HepG2 (cell line): Measurements from ENCODE around the gene IKBKE. TPM values are rescaled to one million over a fixed set of nuclear protein-coding genes. Genes with fewer than 3 reads are reported as not detected.

Experiments used
- ATAC-seq: fragments of 200-7000 bp; cut with Tn5 transposase; 3 replicates; pipeline ENCODE4 v1.9.1; 2020; ENCODE audit warnings: mild to moderate bottlenecking, moderate library complexity
- BruUV-seq: library from RNA; stranded (reverse); fragments of 400-500 nt; replicated peaks from 2 replicates; lab custom pipeline; 2021; lab: Mats Ljungman, UMichigan
- CTCF ChIA-PET: fragments of 300-600 bp; formaldehyde crosslinking; extraction: SDS; loops from one replicate; lab custom pipeline; 2021; ENCODE audit warnings: low total read pairs, inconsistent platforms, low intra/inter-chr PET ratio; lab: Yijun Ruan, JAX
- POLR2A ChIA-PET: fragments of 350-600 bp; sonication (Branson Sonifier 250); formaldehyde crosslinking; loops from one replicate; lab custom pipeline; 2020; ENCODE audit warnings: antibody characterized with exemption, inconsistent platforms; lab: Yijun Ruan, JAX
- DNase-seq: peaks from one replicate; pipeline ENCODE4 v3.0.0-alpha.2; 2015; ENCODE audit warnings: low spot score
- FAIRE-seq: peaks from 3 replicates; lab custom pipeline; 2011; peaks lifted over from hg19 to GRCh38; lab: Jason Lieb, UNC
- H2AFZ ChIP-seq: one replicate; pipeline ENCODE4 v1.6.1; 2011; ENCODE audit warnings: low read length, inconsistent platforms
- H3K27ac ChIP-seq: fragments of 300-600 bp; 3 replicates; pipeline ENCODE4 v1.8.0; 2011; ENCODE audit warnings: mixed run types, mild to moderate bottlenecking, mixed read lengths, low read length, inconsistent platforms; ENCODE audit not compliant: insufficient read depth; ENCODE audit errors: extremely low read length
- H3K27me3 ChIP-seq, 2 experiments: fragments of 200-600 bp in 1 of 2; 2 replicates in 1 of 2; 3 replicates in 1 of 2; pipeline versions ENCODE4 v1.6.0 to v1.8.0; 2011; ENCODE audit warnings: low read length in 2 of 2, mild to moderate bottlenecking in 2 of 2, moderate library complexity in 2 of 2, inconsistent platforms in 1 of 2; ENCODE audit not compliant: insufficient read depth in 2 of 2, control insufficient read depth in 1 of 2
- H3K36me3 ChIP-seq, 2 experiments: fragments of 200-600 bp in 1 of 2; replicated peaks in 1 of 2; 2 replicates in 1 of 2; 3 replicates in 1 of 2; pipeline versions ENCODE4 v1.5.1 to v1.8.0; 2011; ENCODE audit warnings: low read length in 2 of 2, inconsistent platforms in 1 of 2; ENCODE audit not compliant: insufficient read depth in 2 of 2, control insufficient read depth in 1 of 2
- H3K4me1 ChIP-seq: 2 replicates; pipeline ENCODE4 v1.5.1; 2012; ENCODE audit warnings: low read length, inconsistent platforms; ENCODE audit not compliant: insufficient read depth
- H3K4me2 ChIP-seq: 2 replicates; pipeline ENCODE4 v1.6.0; 2011; ENCODE audit warnings: low read depth, low read length, inconsistent platforms
- H3K4me3 ChIP-seq, 3 experiments: fragments of 200-600 bp in 1 of 3; sonication (generic), shearing (Covaris generic) in 1 of 3; replicated peaks in 1 of 3; 2 replicates each; pipeline ENCODE4 v1.5.1; 2011 to 2016; ENCODE audit warnings: low read length in 3 of 3, inconsistent platforms in 2 of 3, low read depth in 2 of 3, mild to moderate bottlenecking in 2 of 3, control low read depth in 1 of 3, mixed read lengths in 1 of 3; ENCODE audit not compliant: insufficient read depth in 1 of 3
- H3K79me2 ChIP-seq: one replicate; pipeline ENCODE4 v1.6.1; 2011; ENCODE audit warnings: low read length, inconsistent platforms; ENCODE audit not compliant: insufficient read depth
- H3K9ac ChIP-seq: 2 replicates; pipeline ENCODE4 v1.6.0; 2011; ENCODE audit warnings: mild to moderate bottlenecking, low read depth, low read length, inconsistent platforms; ENCODE audit not compliant: insufficient read depth
- H3K9me3 ChIP-seq: 2 replicates; pipeline ENCODE4 v1.5.1; 2012; ENCODE audit warnings: mild to moderate bottlenecking, low read length
- H4K20me1 ChIP-seq: 2 replicates; pipeline ENCODE4 v1.6.0; 2011; ENCODE audit warnings: inconsistent platforms, mild to moderate bottlenecking, low read length, moderate library complexity; ENCODE audit not compliant: insufficient read depth
- DPF2 ChIP-seq: sonication (generic); formaldehyde crosslinking; IDR thresholded peaks from 2 replicates; pipeline ENCODE4 v1.4.0; 2020; ENCODE audit warnings: mild to moderate bottlenecking, low read depth, missing genetic modification reagents, borderline replicate concordance
- FOXO1 ChIP-seq: sonication (generic); formaldehyde crosslinking; IDR thresholded peaks from 2 replicates; pipeline ENCODE4 v1.4.0; 2020; ENCODE audit warnings: missing genetic modification reagents
- HNF1B ChIP-seq: sonication (generic); formaldehyde crosslinking; IDR thresholded peaks from 2 replicates; pipeline ENCODE4 v1.5.1; 2020; ENCODE audit warnings: mild to moderate bottlenecking, moderate library complexity, missing genetic modification reagents
- HNF4G ChIP-seq, 2 experiments: sonication (generic) in 1 of 2; formaldehyde crosslinking in 1 of 2; IDR thresholded peaks; 2 replicates each; pipeline versions ENCODE4 v1.4.0 to v1.6.1; 2011 to 2020; ENCODE audit warnings: borderline replicate concordance in 2 of 2, low read depth in 2 of 2, mild to moderate bottlenecking in 2 of 2, low read length in 1 of 2, missing genetic modification reagents in 1 of 2, moderate library complexity in 1 of 2
- ZKSCAN5 ChIP-seq: sonication (generic); formaldehyde crosslinking; IDR thresholded peaks from 2 replicates; pipeline ENCODE4 v1.5.1; 2020; ENCODE audit warnings: mild to moderate bottlenecking, missing genetic modification reagents
- ZNF292 ChIP-seq: sonication (generic); formaldehyde crosslinking; IDR thresholded peaks from 2 replicates; pipeline ENCODE4 v1.8.1; 2022; ENCODE audit warnings: mild to moderate bottlenecking, low read depth, missing genetic modification reagents, borderline replicate concordance
- WGBS: methylation state at CpG from one replicate; pipeline ENCODE4 v1.1.6; 2017; ENCODE audit warnings: low lambda C conversion rate; 5-methylcytosine and 5-hydroxymethylcytosine counted together
- in situ Hi-C: cut with HindIII; loops from 2 replicates; pipeline ENCODE4 v1.10.0; 2017; ENCODE audit warnings: low pct_unique_long_range_greater_than_20kb; ENCODE audit not compliant: extremely low pct_ligation_motif_present
- intact Hi-C: fragments of 100-400 bp; cut with micrococcal nuclease; formaldehyde crosslinking; loops from one replicate; pipeline ENCODE4 v1.10.0; 2022; ENCODE audit not compliant: unreplicated experiment
- polyA plus RNA-seq, 8 experiments: library from polyadenylated mRNA; depleted of rRNA in 3 of 8; stranded (reverse) in 7 of 8; unstranded in 1 of 8; fragments of >200 nt; fragmentation: Illumina TruSeq in 4 of 8; extraction: Trizol in 4 of 8; gene quantifications; 2 replicates each; pipeline versions ENCODE4 v1.2.1 to v1.2.3, GENCODE V29; 2011 to 2016; ENCODE audit warnings: low read depth in 4 of 8, missing spikeins in 1 of 8, mixed read lengths in 1 of 8; ENCODE audit not compliant: insufficient read depth in 1 of 8
- total RNA-seq, 5 experiments: library from RNA; depleted of rRNA; stranded (reverse); fragments of >200 nt; fragmentation: Illumina TruSeq; extraction: Trizol; gene quantifications; 2 replicates each; pipeline ENCODE4 v1.2.3, GENCODE V29; 2016; ENCODE audit warnings: low read depth in 1 of 5
- TF ChIP-seq, protein P1 (sequence below): sonication (generic); formaldehyde crosslinking; IDR thresholded peaks from 2 replicates; pipeline ENCODE4 v1.9.0; 2022; ENCODE audit warnings: missing genetic modification reagents, mild to moderate bottlenecking, borderline replicate concordance
- TF ChIP-seq, protein P2 (sequence below), 2 experiments: IDR thresholded peaks; 2 replicates each; pipeline ENCODE4 v1.6.1; 2011 to 2012; ENCODE audit warnings: low read length in 2 of 2, borderline replicate concordance in 1 of 2, low read depth in 1 of 2, mild to moderate bottlenecking in 1 of 2, moderate library complexity in 1 of 2

The IKBKE gene
- total and polyA plus RNA-seq, 2 of the 13 experiments (the other 11 are each of a cell fraction or from before 2014, with no cell fraction given) = 4.5 to 5.8 TPM

GRCh38 chr1:206508130-206508889, 38.0 kb downstream of the IKBKE start (continued):
- TF ChIP-seq DPF2 (CRISPR knock-in tag) = no peak
- TF ChIP-seq, protein P1, sequence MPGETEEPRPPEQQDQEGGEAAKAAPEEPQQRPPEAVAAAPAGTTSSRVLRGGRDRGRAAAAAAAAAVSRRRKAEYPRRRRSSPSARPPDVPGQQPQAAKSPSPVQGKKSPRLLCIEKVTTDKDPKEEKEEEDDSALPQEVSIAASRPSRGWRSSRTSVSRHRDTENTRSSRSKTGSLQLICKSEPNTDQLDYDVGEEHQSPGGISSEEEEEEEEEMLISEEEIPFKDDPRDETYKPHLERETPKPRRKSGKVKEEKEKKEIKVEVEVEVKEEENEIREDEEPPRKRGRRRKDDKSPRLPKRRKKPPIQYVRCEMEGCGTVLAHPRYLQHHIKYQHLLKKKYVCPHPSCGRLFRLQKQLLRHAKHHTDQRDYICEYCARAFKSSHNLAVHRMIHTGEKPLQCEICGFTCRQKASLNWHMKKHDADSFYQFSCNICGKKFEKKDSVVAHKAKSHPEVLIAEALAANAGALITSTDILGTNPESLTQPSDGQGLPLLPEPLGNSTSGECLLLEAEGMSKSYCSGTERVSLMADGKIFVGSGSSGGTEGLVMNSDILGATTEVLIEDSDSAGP (CRISPR knock-in tag) = 0 out of 2 replicates have a peak, but pooled peaks have one; percentile 34
- TF ChIP-seq ZKSCAN5 (CRISPR knock-in tag) = no peak
- peak; percentile 84 for TF ChIP-seq HNF4G (IDR thresholded peaks at IDR 0.05; ENCODE audit: borderline replicate concordance, low read depth, low read length)
- peak; percentile 22; the same call in 1 of the 2 replicates for TF ChIP-seq HNF4G (CRISPR knock-in tag; IDR thresholded peaks at IDR 0.05; ENCODE audit: borderline replicate concordance, low read depth)
- TF ChIP-seq, all 625 proteins: peak for 25

DNA sequence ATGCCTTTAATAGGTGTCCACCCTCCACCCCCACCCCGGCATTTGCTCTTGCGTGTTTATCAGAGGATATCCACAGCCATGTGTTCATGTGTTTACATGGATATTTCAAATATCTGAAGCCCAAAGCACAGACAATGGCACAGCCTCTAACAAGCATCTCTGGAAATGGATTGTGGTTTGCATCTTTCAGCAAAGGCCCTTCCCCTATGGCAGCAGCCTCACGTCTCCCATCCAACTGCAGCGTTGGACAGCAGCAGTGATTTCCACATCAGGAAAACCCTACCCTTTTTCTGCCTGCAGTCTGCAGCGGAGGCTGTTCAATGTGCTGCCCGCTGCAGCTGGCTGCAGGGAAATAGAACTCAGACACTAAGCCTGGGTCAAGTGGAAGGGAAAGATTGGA, 38.7 kb downstream of the IKBKE start:
- no peak overlapping the region for H3K27ac ChIP-seq
- H3K36me3 ChIP-seq = no peaks in the 10 kb centered on the region
- no peak for DNase-seq
- TF ChIP-seq HNF1B (CRISPR knock-in tag) (0 out of 2 replicates have a peak, but pooled peaks have one; percentile 15), FOXO1 (CRISPR knock-in tag) (no peak), ZNF292 (CRISPR knock-in tag) (0 out of 2 replicates have a peak, but pooled peaks have one; percentile 11)
- TF ChIP-seq, protein P2, sequence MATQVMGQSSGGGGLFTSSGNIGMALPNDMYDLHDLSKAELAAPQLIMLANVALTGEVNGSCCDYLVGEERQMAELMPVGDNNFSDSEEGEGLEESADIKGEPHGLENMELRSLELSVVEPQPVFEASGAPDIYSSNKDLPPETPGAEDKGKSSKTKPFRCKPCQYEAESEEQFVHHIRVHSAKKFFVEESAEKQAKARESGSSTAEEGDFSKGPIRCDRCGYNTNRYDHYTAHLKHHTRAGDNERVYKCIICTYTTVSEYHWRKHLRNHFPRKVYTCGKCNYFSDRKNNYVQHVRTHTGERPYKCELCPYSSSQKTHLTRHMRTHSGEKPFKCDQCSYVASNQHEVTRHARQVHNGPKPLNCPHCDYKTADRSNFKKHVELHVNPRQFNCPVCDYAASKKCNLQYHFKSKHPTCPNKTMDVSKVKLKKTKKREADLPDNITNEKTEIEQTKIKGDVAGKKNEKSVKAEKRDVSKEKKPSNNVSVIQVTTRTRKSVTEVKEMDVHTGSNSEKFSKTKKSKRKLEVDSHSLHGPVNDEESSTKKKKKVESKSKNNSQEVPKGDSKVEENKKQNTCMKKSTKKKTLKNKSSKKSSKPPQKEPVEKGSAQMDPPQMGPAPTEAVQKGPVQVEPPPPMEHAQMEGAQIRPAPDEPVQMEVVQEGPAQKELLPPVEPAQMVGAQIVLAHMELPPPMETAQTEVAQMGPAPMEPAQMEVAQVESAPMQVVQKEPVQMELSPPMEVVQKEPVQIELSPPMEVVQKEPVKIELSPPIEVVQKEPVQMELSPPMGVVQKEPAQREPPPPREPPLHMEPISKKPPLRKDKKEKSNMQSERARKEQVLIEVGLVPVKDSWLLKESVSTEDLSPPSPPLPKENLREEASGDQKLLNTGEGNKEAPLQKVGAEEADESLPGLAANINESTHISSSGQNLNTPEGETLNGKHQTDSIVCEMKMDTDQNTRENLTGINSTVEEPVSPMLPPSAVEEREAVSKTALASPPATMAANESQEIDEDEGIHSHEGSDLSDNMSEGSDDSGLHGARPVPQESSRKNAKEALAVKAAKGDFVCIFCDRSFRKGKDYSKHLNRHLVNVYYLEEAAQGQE (IDR thresholded peaks at IDR 0.05; ENCODE audit: borderline replicate concordance in 1 of 2, low read depth in 1 of 2, low read length in 2 of 2) = 0 out of 4 replicates have a peak, but pooled peaks of 1 of the 2 experiments have one; percentile 36
- peak overlapping the region in 2 of 3 experiments; percentile 60 to 68; a peak in 1 of 6 replicates for H3K4me3 ChIP-seq
- H3K4me2 ChIP-seq = peak overlapping the region; percentile 74
- POLR2A ChIA-PET = no interaction called here
- H2AFZ ChIP-seq = no peak overlapping the region
- H3K79me2 ChIP-seq = no peaks in the 10 kb centered on the region
- BruUV-seq = no TSS peak
- peaks cover 64% of the 10 kb centered on the region for H3K4me1 ChIP-seq
- no peaks in the 10 kb centered on the region for H3K9me3 ChIP-seq
- H4K20me1 ChIP-seq = no peaks in the 10 kb centered on the region
- H3K27me3 ChIP-seq = peaks cover 0 to 11% of the 10 kb centered on the region in 2 experiments; a peak in 2 of 5 replicates
- WGBS = 7% methylated on average over 5 of the region's 6 CpGs
- intact Hi-C loops = no loop called here
- FAIRE-seq = no peak
- peak; percentile 36 for ATAC-seq
- CTCF ChIA-PET = no interaction called here
- in situ Hi-C loops = loop anchor here (5.0 kb wide), 1 partner anchor 33 kb away; no protein-coding TSS in a partner anchor
- H3K9ac ChIP-seq = no peak overlapping the region
